Kidney tubule cell (primary cell): Measurements from ENCODE around the gene KRTAP5-2.
"Not testable (repeated sequence)": the region's sequence is repeated elsewhere in the genome, so short reads cannot be mapped to it uniquely, and the experiment has no call there.

Experiments used
- DNase-seq: peaks from one replicate; pipeline ENCODE4 v3.0.0-alpha.2; 2018; ENCODE audit warnings: low spot score

Gene KRTAP5-2

DNA sequence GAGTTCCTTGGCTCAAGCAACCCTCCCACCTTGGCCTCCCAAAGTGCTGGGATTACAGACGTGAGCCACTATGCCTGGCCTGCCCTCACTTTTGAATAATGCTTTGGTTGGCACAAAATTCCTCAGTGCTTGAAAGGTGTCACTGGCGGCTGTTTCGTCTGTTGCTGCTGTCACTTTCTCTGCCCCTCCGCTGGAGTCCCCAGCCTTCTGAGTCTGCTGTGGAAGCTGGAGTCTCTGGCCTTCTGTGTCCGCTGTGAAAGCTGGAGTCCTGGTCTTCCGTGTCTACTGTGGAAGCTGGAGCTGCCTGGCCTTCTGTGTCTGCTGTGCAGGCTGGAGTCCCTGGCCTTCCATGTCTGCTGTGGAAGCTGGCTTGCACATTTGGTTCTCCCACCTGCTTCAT, 8.1 kb downstream of the KRTAP5-2 start:
- DNase-seq, result no peak

DNA sequence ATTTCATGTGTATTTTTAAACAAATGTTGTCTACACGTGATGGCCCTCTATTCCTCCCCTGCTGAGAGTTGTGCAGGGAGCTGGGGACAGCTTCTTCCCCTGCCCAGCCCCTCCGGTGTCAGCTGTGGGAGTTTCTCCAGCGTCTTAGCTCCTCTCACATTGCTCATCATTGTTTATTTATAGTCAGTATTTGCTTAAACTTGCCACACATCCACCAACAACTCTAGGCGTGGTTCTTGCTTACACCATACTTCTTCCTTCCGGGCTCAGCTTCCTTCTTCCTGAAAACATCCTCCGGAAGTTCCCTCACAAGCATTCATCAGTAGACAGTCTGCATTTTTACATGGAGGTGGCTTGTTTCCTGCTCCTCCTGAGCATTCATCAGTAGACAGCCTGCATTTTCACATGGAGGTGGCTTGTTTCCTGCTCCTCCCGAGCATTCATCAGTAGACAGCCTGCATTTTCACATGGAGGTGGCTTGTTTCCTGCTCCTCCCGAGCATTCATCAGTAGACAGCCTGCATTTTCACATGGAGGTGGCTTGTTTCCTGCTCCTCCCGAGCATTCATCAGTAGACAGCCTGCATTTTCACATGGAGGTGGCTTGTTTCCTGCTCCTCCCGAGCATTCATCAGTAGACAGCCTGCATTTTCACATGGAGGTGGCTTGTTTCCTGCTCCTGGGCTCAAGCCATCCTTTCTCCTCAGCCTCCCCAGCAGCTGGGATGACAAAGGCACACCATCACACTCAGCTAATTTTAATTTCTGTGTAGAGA, 8.7 kb downstream of the KRTAP5-2 start:
- DNase-seq, result peak; percentile 43

DNA sequence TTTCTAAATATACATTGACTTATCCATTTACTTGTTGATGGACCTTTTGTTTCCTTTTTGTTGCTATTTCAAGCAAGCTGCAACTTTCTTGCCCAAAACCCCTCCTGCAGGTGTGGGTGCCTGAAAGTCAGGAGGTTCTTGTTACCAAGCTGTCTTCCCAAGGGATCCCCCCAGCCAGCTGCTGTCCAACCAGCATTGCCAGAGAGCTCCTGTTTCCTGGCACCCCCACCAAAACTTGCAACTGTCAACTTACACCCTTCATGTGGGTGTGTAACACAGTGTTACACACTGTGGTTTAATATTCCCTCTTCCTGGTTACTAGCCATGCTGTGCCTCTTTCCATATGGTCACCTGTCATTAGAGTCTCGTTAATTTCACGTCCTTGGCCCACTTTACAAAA, 11.4 kb downstream of the KRTAP5-2 start:
- no peak for DNase-seq

DNA sequence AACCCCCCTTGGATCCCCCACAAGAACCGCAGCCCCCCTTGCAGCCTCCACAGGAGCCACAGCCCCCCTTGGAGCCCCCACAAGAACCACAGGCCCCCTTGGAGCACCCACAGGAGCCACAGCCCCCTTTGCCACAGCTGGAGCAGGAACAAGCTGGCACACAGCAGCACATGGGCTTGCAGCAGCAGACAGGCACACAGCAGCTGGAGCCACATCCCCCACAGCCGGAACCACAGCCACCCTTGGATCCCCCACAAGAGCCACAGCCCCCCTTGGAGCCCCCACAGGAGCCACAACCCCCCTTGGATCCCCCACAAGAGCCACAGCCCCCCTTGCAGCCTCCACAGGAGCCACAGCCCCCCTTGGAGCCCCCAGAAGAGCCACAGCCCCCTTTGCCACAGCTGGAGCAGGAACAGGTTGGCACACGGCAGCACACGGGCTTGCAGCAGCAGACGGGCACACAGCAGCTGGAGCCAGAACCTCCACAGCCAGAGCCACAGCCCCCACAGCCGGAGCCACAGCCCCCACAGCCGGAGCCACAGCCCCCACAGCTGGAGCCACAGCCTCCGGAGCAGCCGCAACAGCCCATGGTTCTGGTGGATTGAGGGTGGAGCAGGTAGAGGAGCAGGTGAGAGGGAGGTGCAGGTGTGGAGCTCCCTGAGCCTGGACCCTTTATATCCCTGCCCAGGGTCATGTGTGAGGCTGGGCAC, 13.3 kb downstream of the KRTAP5-2 start, which contains the start of gene KRTAP5-1:
TSS of gene KRTAP5-1 (minus strand) at position 623 of the 710 bp plus-strand sequence. CDS start at position 589, 34 bp downstream.
- DNase-seq, result not testable (repeated sequence)

DNA sequence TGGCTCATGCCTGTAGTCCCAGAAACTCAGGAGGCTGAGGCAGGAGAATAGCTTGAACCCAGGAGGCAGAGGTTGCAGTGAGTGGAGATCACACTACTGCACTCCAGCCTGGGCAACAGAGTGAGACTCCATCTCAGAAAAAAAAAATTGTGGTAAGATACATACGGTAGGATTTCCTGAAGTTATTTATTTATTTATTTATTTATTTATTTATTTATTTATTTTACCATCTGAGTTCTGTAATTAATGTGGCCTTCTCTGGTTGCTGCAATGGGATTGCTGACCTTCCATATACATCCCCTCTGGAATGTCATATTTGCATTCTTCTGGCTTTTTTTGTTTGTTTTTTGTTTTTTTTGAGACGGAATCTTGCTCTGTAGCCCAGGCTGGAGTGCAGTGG, 15.2 kb downstream of the KRTAP5-2 start:
- DNase-seq, result not testable (repeated sequence)

DNA sequence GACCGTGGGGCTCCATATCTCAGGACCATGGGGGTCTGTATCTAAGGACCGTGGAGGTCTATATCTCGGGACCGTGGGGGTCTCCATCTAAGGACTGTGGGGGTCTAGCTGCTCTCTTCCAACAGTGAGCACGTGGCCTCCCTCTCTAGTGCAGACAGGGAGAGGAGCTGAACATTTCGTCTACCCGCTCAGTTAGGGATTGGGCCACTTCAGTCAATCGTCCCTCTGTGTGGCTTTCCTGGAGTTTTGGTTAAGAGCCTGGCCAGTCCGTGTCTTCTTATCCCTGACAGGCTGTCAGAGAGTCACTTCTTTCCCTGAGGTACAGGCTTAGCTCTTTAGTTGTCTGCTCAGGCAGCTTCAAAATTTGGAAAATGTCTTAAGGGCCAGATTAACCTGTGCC, 16.1 kb downstream of the KRTAP5-2 start:
- no peak for DNase-seq

DNA sequence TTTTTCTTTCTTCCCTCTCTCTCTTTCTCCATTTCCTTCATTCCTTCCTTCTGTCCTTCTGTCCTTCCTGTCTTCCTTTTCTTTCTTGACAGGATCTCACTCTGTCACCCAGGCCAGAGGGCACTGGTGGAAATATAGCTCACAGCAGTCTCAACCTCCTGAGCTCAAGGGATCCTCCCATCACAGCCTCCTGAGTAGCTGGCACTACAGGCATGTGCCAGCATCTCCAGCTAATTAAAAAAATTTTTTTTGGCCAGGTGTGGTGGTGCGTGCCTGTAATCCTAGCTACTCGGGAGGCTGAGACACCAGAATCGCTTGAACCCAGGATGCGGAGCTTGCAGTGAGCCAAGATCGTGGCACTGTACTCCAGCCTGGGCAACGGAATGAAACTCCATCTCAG, 21.3 kb downstream of the KRTAP5-2 start:
- no peak for DNase-seq

DNA sequence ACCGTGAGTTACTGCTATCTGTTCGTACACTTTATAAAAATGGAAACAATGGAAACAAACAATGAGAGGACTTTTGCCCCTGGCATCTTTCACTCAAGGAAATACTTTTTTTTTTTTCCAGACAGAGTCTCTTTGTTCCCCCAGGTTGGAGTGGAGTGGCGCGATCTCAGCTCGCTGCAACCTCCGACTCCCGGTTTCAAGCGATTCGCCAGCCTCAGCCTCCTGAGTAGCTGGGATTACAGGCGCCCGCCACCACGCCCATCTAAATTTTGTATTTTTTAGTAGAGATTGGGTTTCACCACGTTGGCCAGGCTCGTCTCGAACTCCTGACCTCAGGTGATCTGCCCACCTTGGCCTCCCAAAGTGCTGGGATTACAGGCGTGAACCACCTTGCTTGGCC, 22.3 kb downstream of the KRTAP5-2 start:
- DNase-seq, result not testable (repeated sequence)

DNA sequence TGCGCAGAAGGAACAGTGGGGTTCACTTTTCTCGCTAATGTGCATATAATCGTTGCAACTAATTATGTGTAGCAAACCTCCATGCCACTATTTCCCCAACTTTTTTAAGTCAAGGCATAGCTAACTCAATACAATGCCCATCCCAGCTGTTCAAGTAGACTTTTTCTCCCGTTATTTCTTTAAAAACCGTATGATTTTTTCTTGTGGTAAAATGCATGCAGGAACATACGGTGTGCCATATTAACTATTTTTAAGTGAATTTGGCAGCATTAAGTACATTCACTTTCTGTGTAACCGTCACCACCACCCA, 23.2 kb downstream of the KRTAP5-2 start:
- DNase-seq, result no peak

DNA sequence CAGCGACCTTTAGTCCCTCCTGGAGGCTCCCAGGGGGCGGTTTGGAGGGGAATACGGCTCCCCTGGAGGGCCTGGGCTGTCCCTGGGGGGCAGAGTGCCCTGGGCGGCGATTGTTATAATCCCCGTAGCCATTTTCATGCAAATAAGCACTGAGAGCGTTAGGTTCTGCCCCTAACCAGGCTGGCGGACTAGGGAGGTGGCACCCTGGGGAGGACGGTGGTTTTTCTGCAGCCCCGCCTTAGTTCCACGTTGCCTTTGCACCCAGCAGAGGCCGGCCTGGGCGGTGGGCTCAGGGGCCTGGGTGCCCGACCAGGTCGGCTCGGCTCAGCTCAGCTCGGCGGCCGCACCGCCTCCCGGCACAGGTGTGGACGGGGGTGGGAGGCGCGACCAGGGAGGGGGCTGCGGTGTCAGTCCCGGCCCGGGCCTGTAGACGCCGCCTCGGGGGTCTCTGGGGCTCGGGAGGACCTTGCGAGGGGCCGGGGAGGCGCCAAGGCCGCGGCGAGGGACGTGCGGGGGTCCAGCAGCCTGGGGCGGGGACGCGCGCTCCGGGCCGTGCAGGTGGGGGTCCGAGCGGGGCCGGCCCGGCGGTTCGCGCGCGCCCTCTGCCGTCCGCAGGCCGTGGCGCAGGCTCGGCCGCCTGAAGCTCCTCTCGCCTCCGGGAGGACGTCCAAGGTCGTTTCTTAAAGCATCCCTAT, 23.7 kb downstream of the KRTAP5-2 start:
- peak; percentile 68 for DNase-seq

DNA sequence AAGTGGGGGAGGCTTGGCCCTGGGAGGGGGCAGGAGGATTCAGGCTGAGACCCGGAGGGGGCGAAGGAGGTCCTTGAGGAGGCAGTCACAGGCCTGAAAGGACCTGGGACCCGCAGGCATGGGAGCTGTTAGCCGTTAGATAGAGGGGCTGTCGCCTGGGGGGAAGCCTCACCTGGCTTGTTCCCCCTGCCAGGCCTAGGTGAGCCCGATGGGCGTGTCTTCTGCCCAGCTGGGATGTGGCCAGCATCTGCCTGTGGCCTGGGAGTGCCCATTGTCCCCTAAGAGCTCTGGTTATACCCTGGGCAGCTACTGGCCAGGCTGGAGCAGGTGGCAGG, 24.2 kb downstream of the KRTAP5-2 start:
- peak; percentile 78 for DNase-seq

DNA sequence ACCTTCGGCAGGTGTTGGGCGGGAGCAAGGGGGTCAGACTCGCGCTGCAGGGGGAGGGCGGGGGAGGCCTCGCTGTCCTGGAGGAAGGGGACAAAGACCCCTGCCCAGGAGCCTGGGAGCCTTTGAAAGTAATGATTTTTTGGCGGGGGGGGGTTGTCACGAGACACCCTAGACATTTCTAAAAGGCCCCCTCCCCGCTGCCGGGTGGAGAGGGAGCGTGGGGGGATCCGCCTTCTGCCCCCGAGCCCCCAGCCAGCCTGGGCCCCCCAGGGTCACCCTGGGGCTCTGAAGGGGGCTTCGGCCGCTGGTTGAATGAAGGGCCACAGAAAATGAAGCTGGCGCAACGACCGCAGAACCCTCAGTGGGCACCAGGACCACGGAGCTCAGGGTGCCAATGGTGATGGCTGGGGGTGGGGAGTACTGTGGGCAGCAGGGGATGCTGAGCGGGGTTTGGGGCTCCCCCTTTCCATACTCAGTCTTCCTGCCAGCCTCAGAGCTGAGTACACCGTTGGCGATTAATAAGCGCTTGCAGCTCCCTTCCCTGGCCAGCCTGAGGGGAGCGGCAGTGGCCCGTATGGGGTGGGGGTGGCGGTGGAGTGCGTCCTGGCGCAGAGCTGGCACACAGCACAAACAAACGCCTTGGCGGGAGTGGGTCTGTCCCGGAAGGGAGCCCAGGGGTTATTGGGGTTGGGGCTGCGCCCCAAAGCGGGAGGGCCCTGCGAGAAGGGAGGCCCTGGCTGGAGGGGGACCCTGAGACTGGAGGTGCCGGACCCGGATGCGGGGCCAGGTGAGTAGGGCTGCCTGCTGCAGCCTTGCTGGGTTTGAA, 24.8 kb downstream of the KRTAP5-2 start:
- DNase-seq, result peak; percentile 40

DNA sequence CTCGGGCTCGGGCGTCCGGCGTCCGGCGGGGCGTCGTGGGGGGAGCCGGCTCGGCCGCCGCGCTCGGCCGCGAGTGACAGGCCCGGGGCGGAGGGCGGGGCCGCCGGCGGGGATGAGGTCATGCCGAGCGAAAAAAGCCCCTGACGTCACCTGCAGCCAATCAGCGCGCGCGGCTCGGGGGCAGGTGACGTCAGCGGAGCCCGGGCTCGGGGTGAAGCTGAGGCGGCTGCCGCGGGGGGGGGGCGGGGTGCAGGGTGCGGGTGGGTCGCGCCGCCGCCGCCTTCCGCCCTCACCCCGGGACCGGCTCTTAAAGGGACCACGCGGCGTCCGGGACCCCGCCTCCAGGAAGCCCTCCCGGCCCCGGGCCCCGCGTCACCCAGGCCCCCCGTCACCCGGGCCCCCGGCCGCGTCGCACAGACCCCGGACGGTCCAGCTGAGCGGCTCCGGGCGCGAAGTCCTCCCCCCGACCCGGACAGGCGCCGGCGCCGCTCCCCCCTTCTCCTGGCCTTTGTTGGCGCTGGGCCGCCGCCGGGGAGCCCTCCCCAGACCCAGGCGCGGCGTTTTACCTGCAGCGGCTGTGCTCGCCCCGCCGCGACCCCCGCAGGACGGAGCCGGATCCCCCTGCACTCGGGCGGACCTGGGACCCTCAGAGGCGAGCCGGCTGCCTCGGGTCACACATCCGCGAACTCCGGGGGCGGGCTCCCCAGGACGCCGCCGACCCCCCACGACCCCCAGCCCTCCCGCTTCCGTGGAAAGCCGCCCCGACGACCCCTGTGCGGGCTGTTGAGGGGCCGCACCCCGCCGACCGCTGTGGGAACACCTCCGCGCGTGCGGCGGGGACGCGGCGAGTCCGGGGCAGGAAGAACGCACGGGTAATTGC, 25.7 kb downstream of the KRTAP5-2 start, which contains the start of gene DUSP8:
TSS of gene DUSP8 (minus strand) at position 75 of the 880 bp plus-strand sequence. CDS start 6,445 bp downstream, outside the sequence.
- peak; percentile 96 for DNase-seq

DNA sequence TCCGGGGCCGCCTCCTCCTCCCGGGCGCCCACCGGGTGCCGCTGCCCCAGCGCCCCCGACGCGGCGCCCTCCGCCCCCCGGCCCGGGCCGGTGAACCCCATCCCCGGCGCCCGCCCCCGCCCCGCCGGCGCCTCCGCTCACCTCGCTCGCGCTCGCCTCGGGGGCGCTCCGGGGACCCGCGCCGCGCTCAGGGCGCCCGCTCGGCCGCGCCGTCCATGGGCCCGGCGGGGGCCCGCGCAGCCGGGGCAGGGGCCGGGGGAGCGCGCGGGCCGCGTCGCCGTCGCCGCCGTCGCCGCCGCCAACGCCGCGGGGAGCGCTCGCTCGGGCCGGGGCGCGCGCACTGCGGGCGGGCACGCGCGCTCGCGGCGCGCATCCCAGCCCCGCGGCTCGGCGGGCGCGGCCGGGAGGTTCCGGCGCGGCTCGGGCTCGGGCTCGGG, 26.3 kb downstream of the KRTAP5-2 start:
- DNase-seq, result no peak

DNA sequence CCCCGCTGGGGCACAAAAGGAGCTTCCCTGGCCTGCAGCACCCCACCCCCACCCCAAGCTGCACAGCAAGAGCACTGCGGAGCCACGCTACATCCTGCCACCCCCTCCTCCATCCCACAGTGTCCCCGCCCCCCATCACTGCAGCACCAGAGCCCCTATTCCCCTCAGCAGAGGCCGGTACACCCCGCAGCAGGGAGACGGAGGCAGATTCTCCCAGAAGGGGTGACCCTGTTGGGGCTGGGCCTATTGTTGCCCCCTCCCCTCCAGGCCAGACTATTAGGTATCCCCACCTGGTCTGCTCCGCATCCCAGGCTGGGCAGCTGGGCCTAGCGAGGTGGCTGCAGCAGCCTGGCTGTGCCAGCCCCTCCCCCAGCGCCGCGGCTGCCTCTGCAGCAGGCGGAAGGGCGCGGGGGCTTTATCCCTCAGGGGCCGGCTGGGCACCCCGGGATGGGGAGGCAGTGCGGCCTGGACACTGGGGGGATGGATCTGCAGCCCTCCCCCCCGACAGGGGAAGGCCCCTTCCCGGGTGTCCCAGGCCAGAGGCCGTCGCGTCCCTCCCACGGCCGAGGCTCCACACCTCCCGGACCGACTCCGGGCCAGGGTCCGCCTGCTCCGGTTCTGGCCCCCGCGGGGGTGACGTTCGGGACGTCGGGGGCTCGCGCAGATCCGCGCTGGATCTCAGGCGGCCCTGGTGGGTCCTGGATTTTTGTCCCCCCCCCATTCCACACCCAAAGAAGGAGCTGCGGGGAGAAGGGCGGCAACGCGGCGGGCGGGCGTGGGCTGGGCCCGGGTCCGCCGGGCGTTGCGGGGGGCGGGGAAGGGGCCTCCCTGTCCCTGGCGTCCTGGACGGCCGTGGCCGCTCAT, 27.0 kb downstream of the KRTAP5-2 start:
- no peak for DNase-seq

DNA sequence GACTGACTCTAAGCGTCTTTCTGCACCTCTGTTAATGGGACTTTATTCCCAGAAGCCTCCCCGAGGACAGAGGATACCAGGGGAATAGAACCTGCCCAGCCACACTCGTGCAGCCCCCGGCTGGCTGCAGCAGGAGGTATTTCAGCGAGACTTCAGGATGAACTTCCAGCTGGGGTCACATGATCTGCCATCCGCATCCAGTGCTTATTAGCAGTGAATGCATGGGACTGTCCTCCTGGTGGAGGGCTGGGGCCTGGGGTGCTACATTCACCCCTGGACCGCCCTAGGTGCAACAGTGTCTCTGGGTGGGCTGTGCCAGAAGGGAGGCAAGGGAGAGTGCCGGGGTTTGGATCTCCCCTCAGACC, 27.6 kb downstream of the KRTAP5-2 start:
- no peak for DNase-seq

DNA sequence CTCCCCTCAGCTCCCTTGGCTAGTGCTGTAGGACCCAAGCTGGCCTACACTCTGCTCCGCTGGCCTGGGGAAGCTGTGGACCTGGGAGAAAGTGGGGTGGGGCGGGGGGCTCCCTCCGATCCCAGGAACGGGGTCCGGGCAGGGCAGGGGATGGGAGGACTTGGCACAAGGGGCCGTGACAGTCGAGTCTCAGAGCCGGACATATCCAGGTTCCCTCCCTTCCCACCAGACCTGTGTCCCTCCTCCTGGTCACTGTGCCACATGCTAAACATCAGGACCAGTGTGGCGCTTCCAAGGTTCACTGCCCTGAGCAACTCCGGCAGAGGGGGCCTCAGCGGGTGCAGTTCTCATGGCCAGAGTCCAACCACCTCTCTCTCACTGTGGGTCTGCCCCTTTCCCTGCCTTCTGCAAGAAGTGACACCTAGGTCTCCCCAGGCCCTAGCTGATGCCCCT, 28.1 kb downstream of the KRTAP5-2 start:
- DNase-seq, result no peak

DNA sequence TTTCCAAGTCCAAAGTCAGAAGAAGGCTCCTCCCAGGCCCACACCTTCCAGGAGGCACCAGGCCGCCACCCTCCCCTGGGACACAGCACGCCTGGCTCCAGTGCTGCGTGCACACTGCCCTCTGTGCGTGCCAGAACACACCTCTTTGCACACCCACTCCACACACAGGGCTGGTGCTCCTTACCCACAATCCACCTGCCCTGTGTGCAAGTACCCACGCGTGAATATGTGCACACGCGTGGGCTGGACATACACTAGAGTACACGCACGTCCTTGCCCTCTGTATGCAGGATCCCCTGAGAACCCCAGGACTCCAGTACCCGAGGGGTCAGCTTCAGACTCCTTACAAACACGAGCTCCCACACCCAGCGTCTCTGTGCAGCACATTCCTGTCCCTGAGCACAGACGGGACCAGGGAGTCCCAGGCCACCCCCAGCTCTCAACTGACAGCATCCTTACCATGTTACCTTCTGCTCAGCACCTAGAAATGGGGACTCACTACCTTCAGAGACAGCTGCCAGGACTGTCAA, 28.8 kb downstream of the KRTAP5-2 start:
- DNase-seq, result no peak

DNA sequence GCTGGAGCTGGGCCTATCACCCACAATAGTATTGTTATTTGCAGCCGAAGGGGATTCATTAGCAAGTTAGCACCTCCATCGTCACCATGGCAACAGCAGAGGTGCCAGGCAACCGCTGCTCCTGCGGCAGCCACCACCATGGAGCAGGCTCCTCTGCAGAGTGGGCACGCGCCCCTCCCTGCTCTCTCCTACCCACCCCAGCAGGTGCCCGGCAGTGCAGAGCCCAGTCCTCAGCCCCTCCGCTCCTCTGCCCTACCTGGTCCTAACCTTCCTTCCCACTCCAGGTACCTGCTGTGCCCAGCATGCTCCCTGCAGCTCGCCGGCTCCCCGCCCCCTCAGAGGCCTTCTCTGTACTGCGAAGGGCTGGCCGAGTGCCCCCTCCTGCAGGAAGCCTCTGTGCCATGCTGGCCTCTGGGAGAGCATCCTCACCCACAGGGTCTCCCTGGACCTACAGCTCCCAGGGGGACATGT, 29.6 kb downstream of the KRTAP5-2 start:
- no peak for DNase-seq

DNA sequence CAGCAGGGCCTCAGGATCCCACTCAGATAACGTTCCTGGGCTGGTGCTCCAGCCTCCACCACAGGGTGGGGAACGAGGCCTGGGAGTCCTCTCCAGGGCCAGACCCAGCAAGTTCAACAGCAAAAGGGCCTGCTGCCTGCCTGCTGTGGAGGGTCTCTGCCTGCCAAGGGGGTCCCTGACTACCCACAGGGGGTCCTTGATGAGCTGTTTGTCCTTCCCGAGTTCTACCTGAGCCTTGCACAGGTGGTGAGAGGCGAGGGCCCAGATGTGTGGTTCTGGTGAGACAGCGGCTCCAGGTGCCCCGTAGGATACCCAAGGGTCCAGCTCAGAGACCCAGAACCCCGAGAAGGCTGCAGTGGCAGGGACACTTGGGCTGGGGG, 30.4 kb downstream of the KRTAP5-2 start:
- no peak for DNase-seq
